HG02623 (cell line): ENCODE measurements around the gene LRPAP1.

Source experiments
- ATAC-seq: cut with Tn5 transposase; IDR thresholded peaks from one replicate; pipeline ENCODE4 v1.9.1; 2021; ENCODE audit warnings: moderate library complexity; ENCODE audit not compliant: unreplicated experiment

Gene LRPAP1

DNA sequence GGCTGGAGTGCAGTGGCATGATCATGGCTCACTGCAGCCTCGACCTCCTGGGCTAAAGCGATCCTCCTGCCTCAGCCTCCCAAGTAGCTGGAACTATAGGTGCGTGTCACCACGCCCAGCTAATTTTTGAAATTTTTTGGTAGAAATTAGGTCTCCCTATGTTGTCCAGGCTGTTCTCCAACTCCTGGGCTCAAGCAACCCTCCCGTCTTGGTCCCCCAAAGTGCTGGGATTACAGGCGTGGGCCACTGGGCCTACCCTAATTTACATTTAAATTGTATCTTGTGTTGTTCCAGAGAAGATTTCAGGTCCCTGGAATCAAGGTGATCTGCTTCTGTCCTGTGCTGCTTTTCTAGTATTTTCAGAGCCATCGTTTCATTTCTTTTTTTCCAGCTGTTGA lies 1.2 kb upstream of the LRPAP1 start:
- no peak for ATAC-seq

DNA sequence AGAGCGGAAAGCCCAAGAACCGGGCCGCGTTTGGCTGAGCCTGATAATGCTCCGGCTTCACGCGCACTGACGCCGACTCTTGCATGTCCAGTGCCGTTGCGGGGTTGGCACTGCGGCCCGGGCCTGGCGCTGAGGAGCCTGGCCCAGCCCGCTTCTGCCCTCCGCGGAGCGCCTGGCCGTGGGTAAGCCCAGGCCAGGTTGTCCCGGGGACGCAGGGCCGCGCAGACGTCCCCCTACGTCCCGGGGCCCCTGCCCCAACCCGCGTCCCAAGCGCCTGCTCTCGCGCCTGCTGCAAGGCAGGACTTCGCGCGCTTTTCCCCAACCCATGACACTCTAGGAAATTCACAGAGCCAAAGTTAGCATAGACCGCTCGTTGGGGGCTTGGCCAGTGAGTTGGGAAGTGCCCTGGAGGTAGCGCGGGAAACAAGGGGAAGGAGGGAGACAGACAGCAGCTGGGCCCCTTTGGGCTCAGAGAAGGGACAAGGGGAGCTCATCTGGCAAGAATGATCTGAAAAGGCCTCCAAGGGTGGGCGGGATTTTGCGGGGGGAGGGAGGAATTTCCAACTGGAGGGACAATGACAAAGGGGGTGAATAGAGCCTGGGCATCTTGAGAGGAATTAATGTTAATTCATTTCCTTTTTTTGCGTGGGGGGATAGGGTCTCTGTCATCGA lies 665 bp upstream of the LRPAP1 start:
- no peak for ATAC-seq

- no peak for ATAC-seq
Measured at GRCh38 chr4:3531318-3531878, 824 bp downstream of the LRPAP1 start.

GRCh38 chr4:3530663-3531254 lies 1.5 kb downstream of the LRPAP1 start:
- no peak for ATAC-seq

DNA sequence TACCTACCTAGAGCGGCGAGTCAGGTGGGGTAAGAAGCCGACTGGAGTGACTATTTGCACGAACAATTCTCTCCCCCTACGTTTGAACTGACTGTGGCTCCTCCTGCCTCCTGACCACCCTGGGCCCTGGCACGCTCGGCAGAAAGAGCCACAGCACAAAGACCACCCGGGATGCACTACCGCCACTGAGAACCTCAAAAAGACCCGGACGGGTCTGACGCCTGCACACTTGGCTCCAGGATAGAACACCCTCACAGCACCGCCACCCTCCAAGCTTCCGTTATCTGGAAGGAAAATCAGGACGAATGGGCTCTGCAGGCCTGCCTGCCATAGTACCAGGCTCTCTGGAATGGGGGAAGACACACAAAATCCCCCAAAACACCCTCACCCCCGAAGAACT lies 2.2 kb downstream of the LRPAP1 start:
- no peak for ATAC-seq

DNA sequence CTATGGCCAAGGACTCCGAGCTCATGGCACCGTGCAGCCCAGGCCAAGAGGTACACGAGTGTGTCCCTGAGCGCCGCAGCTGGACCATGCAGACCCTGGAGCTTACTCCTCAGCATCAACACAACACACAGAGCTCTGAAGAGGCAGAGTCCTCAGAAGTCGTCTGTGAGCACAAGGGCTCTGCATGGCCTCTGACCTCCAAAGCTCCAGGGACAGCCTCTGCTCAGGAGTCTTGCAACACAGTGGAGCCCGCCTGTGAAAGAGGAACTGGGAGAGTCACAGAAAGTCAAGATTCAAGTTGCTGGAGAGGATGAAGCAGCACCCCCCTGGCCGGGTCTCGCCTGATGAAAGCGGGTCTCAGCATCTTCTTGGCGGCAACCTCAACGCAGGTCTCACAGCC lies 2.9 kb downstream of the LRPAP1 start:
- ATAC-seq = no peak

DNA sequence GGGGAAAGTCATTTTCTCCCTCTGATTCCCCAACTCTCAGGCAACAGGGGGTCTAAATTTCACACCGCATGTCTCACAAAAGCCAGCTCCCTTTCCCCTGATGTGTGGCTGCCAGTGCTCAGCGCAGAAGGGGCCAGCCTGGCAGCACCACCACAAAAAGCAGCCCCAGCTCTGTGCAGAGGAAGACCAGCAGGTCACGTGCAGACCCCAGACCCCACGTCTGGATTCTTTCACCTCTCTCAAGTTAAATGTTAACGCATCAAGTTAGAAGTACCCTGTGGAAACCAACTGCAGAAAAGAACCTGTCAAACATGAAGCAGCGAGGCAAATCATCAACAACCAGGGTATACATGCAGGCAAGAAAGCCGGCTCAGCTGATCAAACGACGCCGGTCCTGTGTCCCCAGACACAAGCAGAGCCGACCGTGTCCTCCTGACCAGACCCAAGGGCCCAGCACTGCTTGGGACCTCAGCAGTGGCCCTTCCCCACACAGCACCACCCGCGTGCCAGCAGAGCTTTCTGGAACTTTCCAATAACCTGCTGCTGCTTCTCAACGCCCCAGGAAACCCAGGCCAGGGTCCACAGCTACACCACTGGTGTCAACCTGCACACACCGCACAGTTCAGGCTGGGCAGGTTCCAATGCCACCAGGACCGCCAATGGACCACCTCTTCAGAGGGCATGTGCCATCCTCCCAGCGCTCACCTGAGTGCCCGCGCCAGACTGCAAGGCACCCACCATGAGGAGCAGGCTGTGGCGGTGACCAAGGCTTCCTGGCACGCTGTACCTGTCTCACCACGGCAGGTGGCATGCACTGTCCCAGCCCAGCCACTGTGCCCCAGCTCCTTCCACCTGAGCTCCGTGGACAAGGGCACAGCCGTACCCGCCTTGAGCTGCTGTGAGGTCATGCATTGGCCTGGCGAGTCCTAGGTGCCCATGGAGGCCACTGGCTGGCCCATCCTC lies 4.0 kb downstream of the LRPAP1 start:
- no peak for ATAC-seq

DNA sequence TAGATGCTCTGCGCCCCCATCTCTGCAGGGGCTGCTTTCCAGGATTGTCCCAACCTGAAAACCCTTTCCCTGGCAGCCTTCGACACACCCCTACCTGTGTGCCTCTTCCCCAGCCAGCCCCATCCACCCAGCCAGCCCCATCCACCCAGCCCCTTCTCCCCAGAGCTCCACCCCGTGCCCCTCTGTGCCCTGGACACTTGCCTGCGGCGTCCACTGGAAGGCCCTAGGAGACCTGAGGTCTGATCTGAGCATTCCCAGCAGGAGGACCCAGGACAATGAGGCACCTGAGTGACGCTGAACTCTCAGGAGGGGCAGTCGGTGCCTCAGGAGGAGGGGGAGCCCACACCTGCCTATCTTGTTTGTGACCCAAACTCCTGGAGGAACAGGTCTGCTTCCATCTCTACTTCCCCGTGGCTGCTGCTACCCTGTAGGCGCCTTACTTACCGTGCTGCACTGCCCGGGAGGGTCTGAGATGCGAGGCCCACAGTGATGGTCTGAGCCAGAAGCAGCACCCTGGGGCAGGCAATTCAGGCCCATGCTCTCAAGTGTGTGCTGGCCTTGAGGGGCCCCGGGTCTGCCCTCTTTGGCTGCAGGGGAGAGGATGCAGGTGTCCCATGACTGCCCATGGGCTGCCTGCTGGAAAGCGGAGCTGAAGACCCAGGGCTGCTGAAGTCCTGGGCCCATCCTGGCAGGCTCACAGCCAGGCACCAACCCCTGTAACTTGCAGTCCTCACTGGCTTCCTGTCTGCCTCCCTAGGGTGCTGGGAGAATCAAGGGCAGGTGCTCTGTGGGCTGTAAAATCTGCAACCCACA lies 4.9 kb downstream of the LRPAP1 start:
- ATAC-seq = no peak

- no peak for ATAC-seq
Measured at GRCh38 chr4:3526456-3526855, 5.8 kb downstream of the LRPAP1 start.

GRCh38 chr4:3525532-3526430 lies 6.4 kb downstream of the LRPAP1 start:
- no peak for ATAC-seq

DNA sequence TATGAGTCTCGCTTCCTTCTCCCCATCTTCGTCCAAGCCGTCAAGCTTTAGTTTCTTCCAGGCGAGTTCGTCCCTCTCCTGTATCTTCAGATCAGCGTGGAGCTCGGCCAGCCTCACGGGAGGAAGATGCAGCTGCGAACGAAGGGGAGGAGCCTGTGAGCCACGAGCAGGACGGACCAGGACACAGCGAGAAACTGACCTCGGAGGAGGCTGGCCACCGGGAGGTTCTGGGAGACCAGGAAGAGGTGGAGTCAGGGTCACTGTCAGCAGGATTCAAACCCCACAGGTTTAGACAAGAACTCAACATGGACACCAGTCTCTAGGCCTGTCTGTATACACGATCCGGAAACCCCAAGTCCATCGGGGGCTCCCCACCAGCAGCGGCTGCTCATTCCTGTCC lies 7.3 kb downstream of the LRPAP1 start:
- ATAC-seq = no peak

GRCh38 chr4:3524349-3524748 lies 7.9 kb downstream of the LRPAP1 start:
- no peak for ATAC-seq

DNA sequence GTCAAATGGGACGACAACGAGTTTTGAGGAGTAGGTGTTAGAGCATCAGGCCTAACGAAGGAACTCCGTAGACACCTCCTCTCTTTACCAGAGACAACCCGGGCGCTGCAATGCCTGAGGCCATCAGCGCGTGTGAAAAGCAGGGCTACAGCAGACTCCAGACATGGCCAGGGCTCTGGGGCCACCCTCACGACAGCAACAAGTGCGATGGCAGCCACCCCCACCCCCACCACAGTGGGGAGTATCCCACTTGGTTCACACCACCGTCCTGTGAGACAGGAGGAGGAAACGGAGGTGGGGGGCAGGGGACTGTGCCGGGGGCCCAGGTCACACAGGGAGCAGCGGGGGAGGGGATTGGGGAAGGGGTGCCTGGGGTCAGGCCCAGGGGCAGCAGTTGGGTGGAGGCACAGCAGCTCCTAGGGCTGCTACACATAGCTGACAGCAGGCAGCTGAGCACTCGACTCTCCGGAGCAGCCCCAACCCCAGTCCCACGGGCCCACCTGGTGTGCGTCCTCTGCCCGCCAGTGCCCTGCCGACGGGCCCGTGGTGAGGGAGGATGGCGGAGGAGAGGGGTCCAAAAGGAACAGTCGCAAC lies 8.5 kb downstream of the LRPAP1 start:
- ATAC-seq = no peak

DNA sequence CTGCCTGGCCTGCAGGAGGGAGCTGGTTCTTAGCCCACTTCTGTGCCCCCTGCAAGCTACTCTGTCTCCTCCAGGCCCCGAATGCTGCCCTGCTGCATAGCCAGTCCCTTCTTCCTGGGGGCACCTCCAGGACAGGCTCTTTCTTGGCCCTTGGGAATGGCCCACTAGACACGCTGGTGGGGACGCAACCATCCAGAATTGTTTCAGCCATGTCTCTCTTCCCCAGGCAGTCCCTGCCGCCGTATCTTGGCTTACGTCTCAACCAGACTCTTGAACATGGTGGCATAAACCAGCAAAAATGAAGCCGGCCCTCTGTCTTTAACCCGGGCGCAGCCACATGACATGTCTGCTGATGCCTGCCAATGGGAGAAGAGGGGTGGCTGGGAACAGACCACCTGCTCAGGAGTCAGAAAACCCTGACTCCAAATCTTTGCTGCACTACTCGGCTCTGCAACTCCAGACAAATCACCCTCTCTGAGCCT lies 9.0 kb downstream of the LRPAP1 start:
- ATAC-seq = no peak

GRCh38 chr4:3522651-3523050 lies 9.6 kb downstream of the LRPAP1 start:
- ATAC-seq = no peak

DNA sequence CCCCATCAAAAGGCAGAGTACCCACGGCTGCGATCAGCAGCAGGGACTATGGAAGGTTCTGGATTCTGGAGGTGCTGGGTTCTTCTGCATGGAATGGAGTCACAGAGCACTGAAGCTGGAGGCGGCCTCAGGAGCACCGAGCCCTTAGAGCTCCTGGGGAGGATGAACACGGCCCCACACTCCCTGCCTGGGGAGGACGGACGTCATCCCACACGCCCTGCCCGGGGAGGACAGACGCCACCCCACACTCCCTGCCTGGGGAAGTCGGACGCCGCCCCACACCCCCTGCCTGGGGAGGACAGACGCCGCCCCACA lies 9.9 kb downstream of the LRPAP1 start:
- no peak for ATAC-seq

GRCh38 chr4:3521621-3522325 lies 10.4 kb downstream of the LRPAP1 start:
- ATAC-seq = no peak

DNA sequence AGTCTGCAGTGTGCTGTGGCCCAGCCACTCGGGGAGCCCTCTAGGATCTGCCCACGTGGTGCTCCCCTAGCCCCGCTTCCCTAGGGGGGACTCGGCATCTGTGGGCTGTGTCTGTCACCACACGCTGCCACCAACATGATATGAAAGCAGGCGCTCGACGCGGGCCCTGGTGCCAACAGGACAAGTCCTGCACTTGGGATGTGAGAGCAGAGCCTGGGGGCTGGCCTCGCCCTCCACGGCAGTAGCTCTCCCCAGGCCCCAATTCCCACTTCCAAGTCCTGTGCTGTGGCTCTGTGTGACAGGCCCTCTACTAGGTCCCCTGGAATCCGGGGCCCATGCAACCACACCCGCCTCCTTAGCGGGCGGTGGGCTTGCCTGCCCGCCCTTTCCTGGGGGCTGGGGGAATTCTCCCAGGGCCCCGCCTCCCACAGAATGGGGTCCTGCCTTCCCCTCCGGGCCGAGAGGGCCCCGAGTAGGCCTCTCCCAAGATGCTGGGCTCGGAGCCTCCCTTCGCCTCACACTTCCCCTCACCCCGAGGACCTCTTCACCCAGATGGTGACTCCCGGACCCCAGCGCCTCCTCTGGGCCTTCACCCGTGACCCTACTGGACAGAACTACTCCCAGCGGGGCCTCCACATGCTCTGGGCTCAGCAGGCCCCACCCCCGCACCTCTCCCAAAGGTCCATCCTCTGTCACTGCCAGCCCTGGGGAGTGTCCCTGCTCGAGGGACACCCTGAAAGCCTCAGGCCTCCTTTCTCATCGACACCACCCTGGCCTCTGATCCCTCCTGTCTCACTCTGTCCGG lies 11.2 kb downstream of the LRPAP1 start:
- no peak for ATAC-seq
